GM12878 (cell line): ENCODE results near the gene FBLN1. TPM values are rescaled to one million over a fixed set of nuclear protein-coding genes. Genes with fewer than 3 reads are reported as not detected.

Source experiments
- BRCA1 ChIP-seq: IDR thresholded peaks from 2 replicates; pipeline ENCODE4 v1.6.1; 2011; ENCODE audit warnings: low read depth, low read length, improper control_type of control experiment
- CUX1 ChIP-seq: IDR thresholded peaks from 2 replicates; pipeline ENCODE4 v1.6.1; 2012; ENCODE audit warnings: improper control_type of control experiment, low read depth, low read length; ENCODE audit not compliant: insufficient replicate concordance
- KDM1A ChIP-seq: fragments of 200-600 bp; sonication (generic); IDR thresholded peaks from 2 replicates; pipeline ENCODE4 v1.6.1; 2016; ENCODE audit warnings: borderline replicate concordance
- NKRF ChIP-seq: fragments of 450-650 bp; conservative IDR thresholded peaks from 2 replicates; pipeline ENCODE4 v1.6.1; 2017; ENCODE audit warnings: mild to moderate bottlenecking, moderate library complexity
- NR2C2 ChIP-seq: IDR thresholded peaks from 2 replicates; pipeline ENCODE4 v1.6.1; 2011; ENCODE audit warnings: borderline replicate concordance, low read depth; ENCODE audit not compliant: control insufficient read depth, insufficient read length
- RFX5 ChIP-seq: IDR thresholded peaks from 2 replicates; pipeline ENCODE4 v1.6.1; 2011; ENCODE audit warnings: low read depth, low read length, improper control_type of control experiment
- SPI1 ChIP-seq: IDR thresholded peaks from 2 replicates; pipeline ENCODE4 v1.6.1; 2011; ENCODE audit warnings: low read depth, mild to moderate bottlenecking, low read length, moderate library complexity, borderline replicate concordance; ENCODE audit not compliant: insufficient read depth
- polyA plus RNA-seq, 11 experiments: library from polyadenylated mRNA; depleted of rRNA in 4 of 11; unstranded in 6 of 11; stranded (reverse) in 5 of 11; fragments of >200 nt; fragmentation: Nextera tagmentation in 4 of 11; fragmentation: Illumina TruSeq in 1 of 11; extraction: Ambion mirVana in 4 of 11; extraction: Trizol in 1 of 11; gene quantifications; 1 replicate in 1 of 11; 2 replicates in 10 of 11; pipeline versions ENCODE4 v1.2.1 to v1.2.3, GENCODE V29; 2011 to 2016; ENCODE audit warnings: inconsistent platforms in 2 of 11, missing spikeins in 2 of 11, low read depth in 1 of 11
- total RNA-seq, 4 experiments: library from RNA; depleted of rRNA in 3 of 4; stranded (reverse); fragments of >200 nt in 3 of 4; fragmentation: Illumina TruSeq in 1 of 4; extraction: Trizol in 1 of 4; gene quantifications; 2 replicates each; pipeline versions ENCODE4 v1.2.1 to v1.2.3, GENCODE V29; 2013 to 2021
- TF ChIP-seq, protein P1 (sequence below): IDR thresholded peaks from 2 replicates; pipeline ENCODE4 v1.6.1; 2011; ENCODE audit warnings: mild to moderate bottlenecking, low read depth, low read length, moderate library complexity; ENCODE audit not compliant: insufficient replicate concordance

The FBLN1 gene
- total and polyA plus RNA-seq, 10 of the 15 experiments (the other 5 are each of a cell fraction or from before 2014, with no cell fraction given): 0.20 to 0.51 TPM; not detected in 8

- TF ChIP-seq CUX1 (no peak), KDM1A (no peak), NKRF (no peak), BRCA1 (no peak), SPI1 (no peak), NR2C2 (no peak), RFX5 (no peak)
- TF ChIP-seq, protein P1, sequence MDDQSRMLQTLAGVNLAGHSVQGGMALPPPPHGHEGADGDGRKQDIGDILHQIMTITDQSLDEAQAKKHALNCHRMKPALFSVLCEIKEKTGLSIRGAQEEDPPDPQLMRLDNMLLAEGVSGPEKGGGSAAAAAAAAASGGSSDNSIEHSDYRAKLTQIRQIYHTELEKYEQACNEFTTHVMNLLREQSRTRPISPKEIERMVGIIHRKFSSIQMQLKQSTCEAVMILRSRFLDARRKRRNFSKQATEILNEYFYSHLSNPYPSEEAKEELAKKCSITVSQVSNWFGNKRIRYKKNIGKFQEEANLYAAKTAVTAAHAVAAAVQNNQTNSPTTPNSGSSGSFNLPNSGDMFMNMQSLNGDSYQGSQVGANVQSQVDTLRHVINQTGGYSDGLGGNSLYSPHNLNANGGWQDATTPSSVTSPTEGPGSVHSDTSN: no peak
These were observed 21.0 kb upstream of the FBLN1 start (continued) for GRCh38 chr22:45481661-45482060.
